K562 (cell line): Measurements from ENCODE around the gene UGT1A3. TPM values are rescaled to one million over a fixed set of nuclear protein-coding genes. Genes with fewer than 3 reads are reported as not detected.

Source experiments
- ATAC-seq: fragments of 200-7000 bp; cut with Tn5 transposase; 3 replicates; pipeline ENCODE4 v1.9.1; 2020; ENCODE audit warnings: moderate library complexity
- BruUV-seq: library from RNA; stranded (reverse); fragments of 400-500 nt; replicated peaks from 2 replicates; lab custom pipeline; 2021; lab: Mats Ljungman, UMichigan
- CTCF ChIA-PET: fragments of 300-600 bp; formaldehyde crosslinking; extraction: SDS; loops from one replicate; lab custom pipeline; 2021; ENCODE audit warnings: low intra/inter-chr PET ratio; lab: Yijun Ruan, JAX
- POLR2A ChIA-PET: fragments of 300-600, 350-650 bp; sonication (Branson Sonifier 250); formaldehyde crosslinking; extraction: SDS; loops from one replicate; lab custom pipeline; 2021; ENCODE audit warnings: antibody characterized with exemption, inconsistent platforms; lab: Yijun Ruan, JAX
- DNase-seq, 4 experiments: peaks; one replicate each; pipeline versions ENCODE4 v3.0.0 to v3.0.0-alpha.2; 2011 to 2018; ENCODE audit warnings: low spot score in 3 of 4, mixed read lengths in 3 of 4; ENCODE audit errors: extremely low read depth in 1 of 4
- FAIRE-seq: peaks from 2 replicates; lab custom pipeline; 2011; peaks lifted over from hg19 to GRCh38; lab: Jason Lieb, UNC
- H2AFZ ChIP-seq: 2 replicates; pipeline ENCODE4 v1.6.0; 2011; ENCODE audit warnings: low read depth, low read length, control low read depth, inconsistent platforms
- H3K27ac ChIP-seq: fragments of 200-600 bp; 3 replicates; pipeline ENCODE4 v1.8.0; 2011; ENCODE audit warnings: low read depth, mild to moderate bottlenecking, control low read depth, inconsistent platforms, low read length, moderate library complexity, mixed read lengths; ENCODE audit errors: extremely low read depth
- H3K27me3 ChIP-seq, 2 experiments: fragments of 300-600 bp in 1 of 2; 2 replicates in 1 of 2; 3 replicates in 1 of 2; pipeline versions ENCODE4 v1.6.0 to v1.8.0; 2011; ENCODE audit warnings: inconsistent platforms in 2 of 2, low read length in 2 of 2, mild to moderate bottlenecking in 1 of 2, mixed read lengths in 1 of 2, moderate library complexity in 1 of 2; ENCODE audit not compliant: control insufficient read depth in 2 of 2, insufficient read depth in 2 of 2
- H3K36me3 ChIP-seq: fragments of 300-600 bp; 3 replicates; pipeline ENCODE4 v1.8.0; 2011; ENCODE audit warnings: mild to moderate bottlenecking, low read length, inconsistent platforms; ENCODE audit not compliant: control insufficient read depth, insufficient read depth
- H3K4me1 ChIP-seq, 2 experiments: fragments of 200-600 bp in 1 of 2; replicated peaks in 1 of 2; 2 replicates in 1 of 2; 3 replicates in 1 of 2; pipeline versions ENCODE4 v1.5.1 to v1.8.0; 2011; ENCODE audit warnings: inconsistent platforms in 2 of 2, low read length in 2 of 2, mild to moderate bottlenecking in 1 of 2, mixed read lengths in 1 of 2, moderate library complexity in 1 of 2; ENCODE audit not compliant: control insufficient read depth in 2 of 2, insufficient read depth in 2 of 2
- H3K4me2 ChIP-seq: 2 replicates; pipeline ENCODE4 v1.6.1; 2011; ENCODE audit warnings: low read length, control low read depth, inconsistent platforms, mixed read lengths; ENCODE audit not compliant: insufficient read depth
- H3K4me3 ChIP-seq: fragments of 200-600 bp; sonication (generic), shearing (Covaris generic); 2 replicates; pipeline ENCODE4 v1.5.1; 2016; ENCODE audit warnings: control low read depth, inconsistent platforms
- H3K79me2 ChIP-seq: fragments of 200-600 bp; 3 replicates; pipeline ENCODE4 v1.8.0; 2011; ENCODE audit warnings: low read length, inconsistent platforms; ENCODE audit not compliant: control insufficient read depth, insufficient read depth
- H3K9ac ChIP-seq, 2 experiments: 2 replicates each; pipeline versions ENCODE4 v1.6.0 to v1.6.1; 2011; ENCODE audit warnings: low read depth in 2 of 2, low read length in 2 of 2, control low read depth in 1 of 2, inconsistent platforms in 1 of 2, mild to moderate bottlenecking in 1 of 2, mixed read lengths in 1 of 2; ENCODE audit not compliant: insufficient read depth in 1 of 2
- H3K9me1 ChIP-seq: one replicate; pipeline ENCODE4 v1.6.0; 2011; ENCODE audit warnings: inconsistent platforms, mild to moderate bottlenecking, low read length, moderate library complexity; ENCODE audit not compliant: control insufficient read depth, insufficient read depth
- H3K9me3 ChIP-seq: replicated peaks from 2 replicates; pipeline ENCODE4 v1.5.1; 2011; ENCODE audit warnings: low read depth, low read length, inconsistent platforms; ENCODE audit not compliant: control insufficient read depth, insufficient read depth
- H4K20me1 ChIP-seq: replicated peaks from 2 replicates; pipeline ENCODE4 v1.6.1; 2011; ENCODE audit warnings: low read length, inconsistent platforms, mixed read lengths; ENCODE audit not compliant: control insufficient read depth, insufficient read depth
- BRCA1 ChIP-seq, 2 experiments: fragments of 450-650 bp in 1 of 2; sonication (generic) in 1 of 2; formaldehyde crosslinking in 1 of 2; IDR thresholded peaks; 2 replicates each; pipeline versions ENCODE4 v1.5.0 to v1.6.1; 2017 to 2020; ENCODE audit warnings: mild to moderate bottlenecking in 1 of 2, missing genetic modification reagents in 1 of 2
- CCAR2 ChIP-seq: fragments of 200-400 bp; formaldehyde crosslinking; IDR thresholded peaks from 2 replicates; pipeline ENCODE4 v1.6.1; 2017; ENCODE audit warnings: mild to moderate bottlenecking, low read depth, low read length
- FUS ChIP-seq: fragments of 200-400 bp; formaldehyde crosslinking; optimal IDR thresholded peaks from 2 replicates; pipeline ENCODE3; 2017; ENCODE audit warnings: low read depth, low read length
- MYNN ChIP-seq, 2 experiments: sonication (generic); formaldehyde crosslinking in 1 of 2; IDR thresholded peaks; 2 replicates each; pipeline versions ENCODE4 v1.5.0 to v1.6.1; 2016 to 2020; ENCODE audit warnings: antibody characterized with exemption in 1 of 2, missing genetic modification reagents in 1 of 2
- SMAD2 ChIP-seq: fragments of 150-350 bp; IDR thresholded peaks from 2 replicates; pipeline ENCODE4 v1.6.1; 2014; ENCODE audit warnings: low read depth, mild to moderate bottlenecking, low read length
- ZBTB1 ChIP-seq: sonication (generic); formaldehyde crosslinking; IDR thresholded peaks from 2 replicates; pipeline ENCODE4 v1.8.1; 2023; ENCODE audit warnings: missing genetic modification reagents, low read depth, mild to moderate bottlenecking, borderline replicate concordance
- ZEB2 ChIP-seq: fragments of 450-650 bp; IDR thresholded peaks from 2 replicates; pipeline ENCODE4 v1.6.1; 2016
- ZFP30 ChIP-seq: fragments of 250-450 bp; sonication (Bioruptor Pico); IDR thresholded peaks from 2 replicates; pipeline ENCODE4 v1.8.0; 2022; ENCODE audit warnings: moderate library complexity, mild to moderate bottlenecking, inconsistent platforms, borderline replicate concordance
- ZFPM2 ChIP-seq: fragments of 250-450 bp; sonication (Bioruptor Pico); IDR thresholded peaks from 2 replicates; pipeline ENCODE4 v1.5.1; 2022; ENCODE audit warnings: mild to moderate bottlenecking
- WGBS: fragments of 100-300 bp; shearing (Covaris generic); methylation state at CpG from one replicate; pipeline ENCODE4 v1.1.6; 2016; ENCODE audit warnings: low coverage, mixed read lengths; ENCODE audit not compliant: insufficient coverage; ENCODE audit errors: missing lambda C conversion rate; 5-methylcytosine and 5-hydroxymethylcytosine counted together
- in situ Hi-C: fragments of 300-500 bp; cut with MboI; formaldehyde crosslinking; loops from 4 replicates; pipeline ENCODE4 v1.15.0; 2018; ENCODE audit warnings: inconsistent platforms, mixed read lengths
- intact Hi-C: fragments of 100-400 bp; cut with micrococcal nuclease; formaldehyde crosslinking; loops from 2 replicates; pipeline ENCODE4 v1.14.2; 2022
- polyA plus RNA-seq, 8 experiments: library from polyadenylated mRNA; depleted of rRNA in 4 of 8; stranded (reverse) in 5 of 8; unstranded in 3 of 8; fragments of >200 nt; fragmentation: Nextera tagmentation in 2 of 8; fragmentation: Illumina TruSeq in 1 of 8; extraction: Ambion mirVana in 2 of 8; extraction: Trizol in 1 of 8; gene quantifications; 2 replicates each; pipeline versions ENCODE4 v1.2.1 to v1.2.3, GENCODE V29; 2011 to 2014; ENCODE audit warnings: inconsistent platforms in 1 of 8, missing spikeins in 1 of 8
- total RNA-seq, 7 experiments: library from RNA; depleted of rRNA in 6 of 7; stranded (reverse); fragments of >200 nt in 6 of 7; fragmentation: Illumina TruSeq in 2 of 7; extraction: Trizol in 2 of 7; gene quantifications; 2 replicates each; pipeline versions ENCODE4 v1.2.1 to v1.2.3, GENCODE V29; 2011 to 2021; ENCODE audit warnings: low replicate concordance in 1 of 7
- TF ChIP-seq, protein P1 (sequence below): fragments of 250-450 bp; sonication (Bioruptor Pico); IDR thresholded peaks from 2 replicates; pipeline ENCODE4 v1.8.0; 2021; ENCODE audit warnings: moderate library complexity, mild to moderate bottlenecking, inconsistent platforms
- TF ChIP-seq, protein P2 (sequence below): fragments of 450-650 bp; conservative IDR thresholded peaks from 2 replicates; pipeline ENCODE4 v1.6.1; 2016; ENCODE audit warnings: missing genetic modification characterization, low read depth, mild to moderate bottlenecking, control low read depth, missing compliant biosample characterization
- TF ChIP-seq, protein P3 (sequence below): fragments of 450-650 bp; IDR thresholded peaks from 2 replicates; pipeline ENCODE4 v1.6.1; 2017; ENCODE audit warnings: antibody characterized with exemption
- TF ChIP-seq, protein P4 (sequence below), 3 experiments: fragments of 200-800 bp in 1 of 3; fragments of 250-450 bp in 1 of 3; fragments of 450-650 bp in 1 of 3; sonication (Bioruptor Pico) in 1 of 3; sonication (Bioruptor generic) in 1 of 3; formaldehyde crosslinking in 1 of 3; IDR thresholded peaks; 2 replicates each; pipeline versions ENCODE4 v1.6.1 to v1.8.0; 2016 to 2022; ENCODE audit warnings: mild to moderate bottlenecking in 2 of 3, missing genetic modification characterization in 2 of 3, missing compliant biosample characterization in 1 of 3, moderate library complexity in 1 of 3

The UGT1A3 gene
- total and polyA plus RNA-seq, 9 of the 15 experiments (the other 6 are each of a cell fraction or from before 2014, with no cell fraction given), result not detected

DNA sequence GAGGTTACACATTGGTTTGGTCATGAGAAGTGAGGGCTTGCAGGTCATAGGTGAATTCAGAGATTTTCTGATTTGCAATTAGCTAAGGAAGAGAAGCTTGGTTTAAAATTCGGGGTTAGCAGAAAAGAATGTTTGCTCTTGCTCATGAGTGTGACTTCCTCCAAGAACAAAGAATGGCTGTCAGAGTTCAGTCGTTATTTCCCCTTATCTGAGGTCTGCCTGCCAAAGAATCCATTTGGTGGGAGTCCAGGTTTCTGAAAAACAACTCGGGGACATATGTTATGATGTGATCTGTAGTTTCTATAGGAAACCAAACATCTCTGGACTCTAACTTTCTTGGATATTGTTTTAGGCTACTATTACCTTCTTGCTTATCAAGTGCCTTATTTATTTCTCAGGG, 39.3 kb upstream of the UGT1A3 start:
- FAIRE-seq (no peak), ATAC-seq (no peak), DNase-seq (no peak)
- POLR2A ChIA-PET, result no interaction called here
- Histone ChIP-seq H3K4me3 (no peak overlapping the region), H3K9me3 (no peaks in the 10 kb centered on the region), H3K27me3 (peaks cover 0 to 8% of the 10 kb centered on the region in 2 experiments; a peak in 3 of 5 replicates), H3K9ac (no peak overlapping the region), H2AFZ (no peak overlapping the region), H3K27ac (no peak overlapping the region), H3K4me2 (no peak overlapping the region), H3K9me1 (no peaks in the 10 kb centered on the region), H3K4me1 (no peaks in the 10 kb centered on the region), H4K20me1 (no peaks in the 10 kb centered on the region; the same call in 1 of the 2 replicates), H3K79me2 (no peaks in the 10 kb centered on the region), H3K36me3 (no peaks in the 10 kb centered on the region)
- 3% methylated on average over 3 of the region's 3 CpGs for WGBS
- CTCF ChIA-PET, result no interaction called here
- intact Hi-C loops (no loop called here), in situ Hi-C loops (no loop called here)
- no TSS peak for BruUV-seq
- TF ChIP-seq SMAD2 (no peak), FUS (no peak), BRCA1 (IDR thresholded peaks at IDR 0.05) (no peak), BRCA1 (CRISPR knock-in tag; IDR thresholded peaks at IDR 0.05) (no peak), ZFPM2 (CRISPR knock-in tag) (no peak), ZFP30 (CRISPR knock-in tag) (no peak), ZBTB1 (CRISPR knock-in tag) (no peak), ZEB2 (no peak), CCAR2 (no peak), MYNN (IDR thresholded peaks at IDR 0.05) (no peak), MYNN (CRISPR knock-in tag; IDR thresholded peaks at IDR 0.05) (no peak)
- TF ChIP-seq, protein P1, sequence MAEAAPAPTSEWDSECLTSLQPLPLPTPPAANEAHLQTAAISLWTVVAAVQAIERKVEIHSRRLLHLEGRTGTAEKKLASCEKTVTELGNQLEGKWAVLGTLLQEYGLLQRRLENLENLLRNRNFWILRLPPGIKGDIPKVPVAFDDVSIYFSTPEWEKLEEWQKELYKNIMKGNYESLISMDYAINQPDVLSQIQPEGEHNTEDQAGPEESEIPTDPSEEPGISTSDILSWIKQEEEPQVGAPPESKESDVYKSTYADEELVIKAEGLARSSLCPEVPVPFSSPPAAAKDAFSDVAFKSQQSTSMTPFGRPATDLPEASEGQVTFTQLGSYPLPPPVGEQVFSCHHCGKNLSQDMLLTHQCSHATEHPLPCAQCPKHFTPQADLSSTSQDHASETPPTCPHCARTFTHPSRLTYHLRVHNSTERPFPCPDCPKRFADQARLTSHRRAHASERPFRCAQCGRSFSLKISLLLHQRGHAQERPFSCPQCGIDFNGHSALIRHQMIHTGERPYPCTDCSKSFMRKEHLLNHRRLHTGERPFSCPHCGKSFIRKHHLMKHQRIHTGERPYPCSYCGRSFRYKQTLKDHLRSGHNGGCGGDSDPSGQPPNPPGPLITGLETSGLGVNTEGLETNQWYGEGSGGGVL (CRISPR knock-in tag), result no peak
- TF ChIP-seq, protein P2, sequence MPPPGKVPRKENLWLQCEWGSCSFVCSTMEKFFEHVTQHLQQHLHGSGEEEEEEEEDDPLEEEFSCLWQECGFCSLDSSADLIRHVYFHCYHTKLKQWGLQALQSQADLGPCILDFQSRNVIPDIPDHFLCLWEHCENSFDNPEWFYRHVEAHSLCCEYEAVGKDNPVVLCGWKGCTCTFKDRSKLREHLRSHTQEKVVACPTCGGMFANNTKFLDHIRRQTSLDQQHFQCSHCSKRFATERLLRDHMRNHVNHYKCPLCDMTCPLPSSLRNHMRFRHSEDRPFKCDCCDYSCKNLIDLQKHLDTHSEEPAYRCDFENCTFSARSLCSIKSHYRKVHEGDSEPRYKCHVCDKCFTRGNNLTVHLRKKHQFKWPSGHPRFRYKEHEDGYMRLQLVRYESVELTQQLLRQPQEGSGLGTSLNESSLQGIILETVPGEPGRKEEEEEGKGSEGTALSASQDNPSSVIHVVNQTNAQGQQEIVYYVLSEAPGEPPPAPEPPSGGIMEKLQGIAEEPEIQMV (tag), result no peak
- TF ChIP-seq, protein P3, sequence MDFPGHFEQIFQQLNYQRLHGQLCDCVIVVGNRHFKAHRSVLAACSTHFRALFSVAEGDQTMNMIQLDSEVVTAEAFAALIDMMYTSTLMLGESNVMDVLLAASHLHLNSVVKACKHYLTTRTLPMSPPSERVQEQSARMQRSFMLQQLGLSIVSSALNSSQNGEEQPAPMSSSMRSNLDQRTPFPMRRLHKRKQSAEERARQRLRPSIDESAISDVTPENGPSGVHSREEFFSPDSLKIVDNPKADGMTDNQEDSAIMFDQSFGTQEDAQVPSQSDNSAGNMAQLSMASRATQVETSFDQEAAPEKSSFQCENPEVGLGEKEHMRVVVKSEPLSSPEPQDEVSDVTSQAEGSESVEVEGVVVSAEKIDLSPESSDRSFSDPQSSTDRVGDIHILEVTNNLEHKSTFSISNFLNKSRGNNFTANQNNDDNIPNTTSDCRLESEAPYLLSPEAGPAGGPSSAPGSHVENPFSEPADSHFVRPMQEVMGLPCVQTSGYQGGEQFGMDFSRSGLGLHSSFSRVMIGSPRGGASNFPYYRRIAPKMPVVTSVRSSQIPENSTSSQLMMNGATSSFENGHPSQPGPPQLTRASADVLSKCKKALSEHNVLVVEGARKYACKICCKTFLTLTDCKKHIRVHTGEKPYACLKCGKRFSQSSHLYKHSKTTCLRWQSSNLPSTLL, result no peak
- TF ChIP-seq, protein P4, sequence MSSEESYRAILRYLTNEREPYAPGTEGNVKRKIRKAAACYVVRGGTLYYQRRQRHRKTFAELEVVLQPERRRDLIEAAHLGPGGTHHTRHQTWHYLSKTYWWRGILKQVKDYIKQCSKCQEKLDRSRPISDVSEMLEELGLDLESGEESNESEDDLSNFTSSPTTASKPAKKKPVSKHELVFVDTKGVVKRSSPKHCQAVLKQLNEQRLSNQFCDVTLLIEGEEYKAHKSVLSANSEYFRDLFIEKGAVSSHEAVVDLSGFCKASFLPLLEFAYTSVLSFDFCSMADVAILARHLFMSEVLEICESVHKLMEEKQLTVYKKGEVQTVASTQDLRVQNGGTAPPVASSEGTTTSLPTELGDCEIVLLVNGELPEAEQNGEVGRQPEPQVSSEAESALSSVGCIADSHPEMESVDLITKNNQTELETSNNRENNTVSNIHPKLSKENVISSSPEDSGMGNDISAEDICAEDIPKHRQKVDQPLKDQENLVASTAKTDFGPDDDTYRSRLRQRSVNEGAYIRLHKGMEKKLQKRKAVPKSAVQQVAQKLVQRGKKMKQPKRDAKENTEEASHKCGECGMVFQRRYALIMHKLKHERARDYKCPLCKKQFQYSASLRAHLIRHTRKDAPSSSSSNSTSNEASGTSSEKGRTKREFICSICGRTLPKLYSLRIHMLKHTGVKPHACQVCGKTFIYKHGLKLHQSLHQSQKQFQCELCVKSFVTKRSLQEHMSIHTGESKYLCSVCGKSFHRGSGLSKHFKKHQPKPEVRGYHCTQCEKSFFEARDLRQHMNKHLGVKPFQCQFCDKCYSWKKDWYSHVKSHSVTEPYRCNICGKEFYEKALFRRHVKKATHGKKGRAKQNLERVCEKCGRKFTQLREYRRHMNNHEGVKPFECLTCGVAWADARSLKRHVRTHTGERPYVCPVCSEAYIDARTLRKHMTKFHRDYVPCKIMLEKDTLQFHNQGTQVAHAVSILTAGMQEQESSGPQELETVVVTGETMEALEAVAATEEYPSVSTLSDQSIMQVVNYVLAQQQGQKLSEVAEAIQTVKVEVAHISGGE (CRISPR knock-in tag; IDR thresholded peaks at IDR 0.05), result no peak
